Head of caudate nucleus (tissue), 42 donors: ENCODE results near the gene IFIT2.

Experiments
- DNase-seq, 42 donors: peaks; one replicate each; pipeline versions ENCODE4 v3.0.0 to v3.0.0-alpha.2; 2020 to 2021; ENCODE audit warnings: mixed read lengths in 7 of 42
- intact Hi-C: fragments of 100-400 bp; cut with DNase I; formaldehyde crosslinking; loops from one replicate; pipeline ENCODE4 v1.15.0; 2022

IFIT2 gene

DNA sequence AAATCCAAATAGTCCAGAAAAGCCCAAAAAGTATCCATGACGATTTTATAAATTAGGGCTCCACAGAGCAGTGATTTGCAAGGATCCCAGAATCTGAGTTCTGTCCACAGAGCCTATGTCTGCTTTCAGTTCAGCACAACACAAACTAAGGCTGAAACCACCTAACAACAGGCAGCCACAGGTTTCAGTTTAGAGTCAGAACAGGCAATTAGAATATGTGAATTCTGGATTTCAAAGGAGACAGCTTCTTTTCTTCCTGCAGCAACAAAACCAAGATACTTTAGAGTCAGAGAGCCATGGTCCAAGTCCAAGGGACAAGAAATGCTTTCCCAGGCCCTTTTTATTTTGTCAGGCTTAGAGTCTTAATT lies 49.5 kb downstream of the IFIT2 start:
- intact Hi-C loops: no loop called here
- DNase-seq: no peak

DNA sequence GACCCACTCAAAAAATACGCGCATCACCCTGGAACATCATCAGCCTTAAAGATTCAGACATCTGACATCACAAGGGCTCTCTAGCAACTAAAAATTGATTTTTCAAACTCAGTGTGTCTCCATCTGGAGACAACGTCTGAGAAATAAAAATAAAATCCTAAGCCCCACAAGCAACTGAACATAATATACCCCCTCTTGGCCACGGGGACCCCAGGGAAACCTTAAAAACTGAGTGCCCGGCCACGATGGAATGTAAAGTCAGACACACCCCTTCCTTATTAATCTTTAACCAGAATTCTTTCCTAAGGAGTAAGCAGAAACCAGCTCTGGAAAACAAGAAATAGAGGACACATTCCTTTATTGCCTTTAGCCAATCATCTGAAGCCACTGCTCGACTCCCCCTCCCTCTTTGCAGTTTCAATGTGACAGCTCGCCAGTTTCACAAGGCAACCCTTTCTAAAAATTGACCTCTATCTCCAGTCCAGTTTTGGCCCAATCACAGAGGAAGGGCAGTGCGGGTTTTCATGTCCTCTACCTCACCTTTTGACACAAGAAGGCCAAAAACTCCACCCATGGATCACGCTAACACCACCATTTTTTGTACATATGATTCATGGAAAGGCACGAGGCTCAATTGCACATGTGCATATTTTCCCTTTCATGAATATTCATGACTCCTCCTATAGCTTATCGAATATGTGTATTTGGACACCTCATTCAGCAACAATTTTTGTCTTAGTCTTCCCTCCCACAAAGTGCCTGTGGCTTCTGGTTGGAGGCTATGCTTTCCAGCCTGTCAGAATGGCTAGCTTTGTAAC lies 50.1 kb downstream of the IFIT2 start:
- no peak for DNase-seq
- intact Hi-C loops: no loop called here

DNA sequence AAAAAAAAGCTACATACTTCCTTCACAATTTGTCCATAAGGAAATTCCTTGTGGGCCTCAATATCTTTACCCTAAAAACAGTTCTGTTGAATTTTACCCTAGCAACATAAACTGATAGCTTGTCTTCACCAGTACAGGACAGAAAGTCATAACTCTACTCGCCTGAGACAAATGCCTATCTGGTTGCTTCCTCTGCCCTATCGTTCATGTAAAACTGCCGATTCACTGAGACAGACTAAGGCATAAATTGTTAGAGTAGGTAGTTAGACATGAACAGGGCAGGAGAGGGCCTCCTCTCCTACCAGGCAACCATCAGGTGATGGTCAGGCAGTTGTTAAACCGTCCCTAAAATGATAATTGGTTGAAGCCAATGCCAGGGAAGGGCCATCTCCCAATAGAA lies 51.0 kb downstream of the IFIT2 start:
- DNase-seq: no peak
- intact Hi-C loops: no loop called here

DNA sequence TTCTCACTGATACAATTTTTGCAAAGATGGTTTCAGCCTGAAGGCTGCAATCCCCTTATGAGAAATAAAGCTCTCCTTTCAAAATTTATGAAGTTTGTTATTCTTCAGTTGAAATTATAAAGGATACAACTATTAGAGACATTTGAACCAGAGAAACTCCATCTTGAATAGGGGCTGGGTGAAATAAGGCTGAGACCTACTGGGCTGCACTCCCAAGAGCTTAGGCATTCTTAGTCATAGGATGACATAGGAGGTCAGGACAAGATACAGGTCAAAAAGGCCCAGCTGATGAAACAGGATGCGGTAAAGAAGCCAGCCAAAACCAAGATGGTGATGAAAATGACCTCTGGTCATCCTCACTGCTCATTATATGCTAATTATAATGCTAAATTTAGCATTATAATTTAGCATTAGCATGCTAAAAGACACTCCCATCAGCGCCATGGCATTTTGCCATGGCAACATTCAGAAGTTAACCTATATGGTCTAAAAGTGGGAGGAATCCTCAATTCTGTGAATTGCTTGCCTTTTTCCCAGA lies 53.6 kb downstream of the IFIT2 start:
- no peak for DNase-seq
- intact Hi-C loops: no loop called here

DNA sequence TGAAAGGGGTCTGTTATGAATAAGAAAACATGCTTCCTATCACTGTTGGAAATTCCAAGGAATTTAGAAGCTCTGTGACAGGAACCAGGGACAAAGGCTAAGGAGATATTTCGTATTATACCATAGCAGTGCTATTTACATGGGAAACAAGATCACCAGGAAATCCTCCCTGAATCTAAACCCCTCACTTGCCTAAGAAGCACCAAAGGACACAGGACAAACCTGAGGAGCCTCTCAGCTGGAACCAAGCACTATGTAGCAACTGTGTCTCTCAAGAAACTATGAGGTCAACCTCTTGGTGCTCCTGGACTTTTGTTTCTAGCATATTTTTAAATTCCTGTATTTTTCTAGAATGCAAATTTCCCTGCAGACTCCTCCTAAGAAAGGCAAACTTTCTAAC lies 55.2 kb downstream of the IFIT2 start:
- intact Hi-C loops: no loop called here

DNA sequence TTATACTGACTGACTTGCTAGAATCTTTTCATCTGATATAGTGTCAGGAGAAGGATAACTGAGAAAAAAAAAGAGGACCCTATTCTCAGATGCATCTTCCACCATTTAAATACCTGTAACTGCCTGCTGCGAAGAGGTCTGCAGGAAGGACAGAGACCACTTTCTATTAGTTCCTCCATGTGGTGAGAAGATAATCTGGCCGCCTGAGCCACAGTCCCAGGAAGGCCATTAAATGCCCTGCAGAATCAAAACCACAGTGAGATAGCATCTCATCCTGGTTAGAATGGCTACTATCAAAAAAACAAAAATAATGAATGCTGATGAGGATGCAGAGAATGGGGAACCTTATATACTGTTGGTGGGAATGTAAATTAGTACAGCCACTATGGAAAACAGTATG lies 56.1 kb downstream of the IFIT2 start:
- intact Hi-C loops: no loop called here
- no peak for DNase-seq

More for the DNA sequence above, 55.2 kb downstream of the IFIT2 start:
- DNase-seq: no peak
